Left lung (tissue), 10 donors: ENCODE results near the gene PTPRN2. TPM values are rescaled to one million over a fixed set of nuclear protein-coding genes. Genes with fewer than 3 reads are reported as not detected.

Experiments used
- ATAC-seq: fragments of 200-7000 bp; cut with Tn5 transposase; one replicate; pipeline ENCODE4 v1.9.1; 2020; ENCODE audit warnings: moderate library complexity
- DNase-seq, 4 donors: peaks; one replicate each; pipeline ENCODE4 v3.0.0-alpha.2; 2013 to 2020
- H3K27ac ChIP-seq, 2 donors: fragments of 200-600 bp; sonication (generic) in 1 of 2; one replicate each; pipeline versions ENCODE4 v1.5.0 to v1.8.0; 2020 to 2021
- H3K27me3 ChIP-seq, 2 donors: fragments of 200-600 bp; sonication (generic) in 1 of 2; one replicate each; pipeline versions ENCODE4 v1.5.0 to v1.8.0; 2020 to 2021
- H3K36me3 ChIP-seq, 2 donors: fragments of 200-600 bp; sonication (generic) in 1 of 2; one replicate each; pipeline versions ENCODE4 v1.5.0 to v1.8.0; 2020 to 2021
- H3K4me1 ChIP-seq, 2 donors: fragments of 200-600 bp; one replicate each; pipeline ENCODE4 v1.8.0; 2021
- H3K4me3 ChIP-seq, 2 donors: fragments of 200-600 bp; sonication (generic) in 1 of 2; one replicate each; pipeline versions ENCODE4 v1.5.0 to v1.8.0; 2020 to 2021; ENCODE audit warnings: mild to moderate bottlenecking in 1 of 2
- H3K9me3 ChIP-seq, 2 donors: fragments of 200-600 bp; sonication (generic) in 1 of 2; one replicate each; pipeline versions ENCODE4 v1.5.0 to v1.8.0; 2020 to 2021
- intact Hi-C, 2 donors: fragments of 100-400 bp; cut with DNase I; formaldehyde crosslinking; loops; one replicate each; pipeline versions ENCODE4 v1.11.2 to v1.14.2; 2022
- polyA plus RNA-seq, 6 donors: library from polyadenylated mRNA; unstranded; fragments of 120-200 nt; gene quantifications; one replicate each; pipeline ENCODE4 v1.2.1, GENCODE V29; 2013; ENCODE audit not compliant: insufficient read length in 6 of 6
- total RNA-seq, 2 donors: library from RNA; stranded (reverse); fragmentation: NEBNext Ultra II Directional; extraction: Animal tissue kit (Norgen Biotek cat#: 25700); gene quantifications; one replicate each; pipeline ENCODE4 v1.2.1, GENCODE V29; 2021
- TF ChIP-seq, protein P1 (sequence below), 2 donors: fragments of 200-600 bp; sonication (generic) in 1 of 2; IDR thresholded peaks; one replicate each; pipeline versions ENCODE4 v1.5.0 to v1.8.0; 2021; ENCODE audit warnings: antibody characterized with exemption in 2 of 2
- donor health status: DM: no; HTN: yes; CAD: no.
- donor health status: DM: no; HTN: no; CAD: no.

The PTPRN2 gene
- total and polyA plus RNA-seq, 8 donors = 4.0 to 7.8 (median 6.8) TPM

GRCh38 chr7:158453663-158454062 lies 134.0 kb downstream of the PTPRN2 start:
- peaks cover 0 to 12% of the 10 kb centered on the region in 2 donors for H3K27me3 ChIP-seq
- ATAC-seq (no peak), DNase-seq (no peak)
- intact Hi-C loops = no loop called here
- no peaks in the 10 kb centered on the region for H3K36me3 ChIP-seq
- no peak overlapping the region for H3K4me3 ChIP-seq
- TF ChIP-seq, protein P1, sequence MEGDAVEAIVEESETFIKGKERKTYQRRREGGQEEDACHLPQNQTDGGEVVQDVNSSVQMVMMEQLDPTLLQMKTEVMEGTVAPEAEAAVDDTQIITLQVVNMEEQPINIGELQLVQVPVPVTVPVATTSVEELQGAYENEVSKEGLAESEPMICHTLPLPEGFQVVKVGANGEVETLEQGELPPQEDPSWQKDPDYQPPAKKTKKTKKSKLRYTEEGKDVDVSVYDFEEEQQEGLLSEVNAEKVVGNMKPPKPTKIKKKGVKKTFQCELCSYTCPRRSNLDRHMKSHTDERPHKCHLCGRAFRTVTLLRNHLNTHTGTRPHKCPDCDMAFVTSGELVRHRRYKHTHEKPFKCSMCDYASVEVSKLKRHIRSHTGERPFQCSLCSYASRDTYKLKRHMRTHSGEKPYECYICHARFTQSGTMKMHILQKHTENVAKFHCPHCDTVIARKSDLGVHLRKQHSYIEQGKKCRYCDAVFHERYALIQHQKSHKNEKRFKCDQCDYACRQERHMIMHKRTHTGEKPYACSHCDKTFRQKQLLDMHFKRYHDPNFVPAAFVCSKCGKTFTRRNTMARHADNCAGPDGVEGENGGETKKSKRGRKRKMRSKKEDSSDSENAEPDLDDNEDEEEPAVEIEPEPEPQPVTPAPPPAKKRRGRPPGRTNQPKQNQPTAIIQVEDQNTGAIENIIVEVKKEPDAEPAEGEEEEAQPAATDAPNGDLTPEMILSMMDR (IDR thresholded peaks at IDR 0.05) = no peak
- H3K4me1 ChIP-seq = no peaks in the 10 kb centered on the region
- H3K27ac ChIP-seq = no peak overlapping the region
- no peaks in the 10 kb centered on the region for H3K9me3 ChIP-seq

DNA sequence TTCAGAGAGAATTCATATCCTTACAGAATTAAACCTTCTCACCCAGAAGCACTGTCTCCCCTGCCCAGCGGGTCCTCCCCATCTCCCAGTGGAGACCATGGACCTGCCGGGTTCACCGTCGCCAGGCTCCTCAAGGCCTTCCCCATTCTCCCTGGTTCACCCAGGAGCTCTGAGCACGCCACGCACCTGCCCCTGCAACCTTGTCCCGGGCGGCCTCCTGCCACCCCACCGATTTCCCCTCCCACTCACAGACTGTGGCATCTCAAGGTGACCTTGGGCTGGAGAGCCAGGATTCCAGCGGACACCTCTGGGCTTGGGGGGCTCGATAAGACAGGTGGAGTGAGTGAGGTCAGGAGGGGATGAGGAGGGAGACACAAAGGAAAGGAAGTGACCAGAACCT lies 135.3 kb downstream of the PTPRN2 start:
- ATAC-seq (no peak), DNase-seq (no peak)
- TF ChIP-seq, protein P1 (IDR thresholded peaks at IDR 0.05) = no peak
- Histone ChIP-seq H3K27me3 (peaks cover 0 to 12% of the 10 kb centered on the region in 2 donors), H3K4me3 (no peak overlapping the region), H3K36me3 (no peaks in the 10 kb centered on the region), H3K9me3 (no peaks in the 10 kb centered on the region), H3K4me1 (no peaks in the 10 kb centered on the region), H3K27ac (no peak overlapping the region)
- intact Hi-C loops = no loop called here

GRCh38 chr7:158450476-158451124 lies 137.0 kb downstream of the PTPRN2 start:
- Histone ChIP-seq H3K27ac (no peak overlapping the region), H3K4me1 (no peaks in the 10 kb centered on the region), H3K9me3 (no peaks in the 10 kb centered on the region), H3K36me3 (no peaks in the 10 kb centered on the region), H3K27me3 (peaks cover 0 to 12% of the 10 kb centered on the region in 2 donors), H3K4me3 (no peak overlapping the region)
- intact Hi-C loops = no loop called here
- no peak for ATAC-seq
- no peak for DNase-seq
- TF ChIP-seq, protein P1 (IDR thresholded peaks at IDR 0.05) = no peak

- Histone ChIP-seq H3K4me3 (no peak overlapping the region), H3K27ac (no peak overlapping the region), H3K36me3 (no peaks in the 10 kb centered on the region), H3K9me3 (no peaks in the 10 kb centered on the region), H3K4me1 (no peaks in the 10 kb centered on the region), H3K27me3 (peaks cover 0 to 12% of the 10 kb centered on the region in 2 donors)
- TF ChIP-seq, protein P1 (IDR thresholded peaks at IDR 0.05) = no peak
- ATAC-seq (no peak), DNase-seq (no peak)
- intact Hi-C loops = no loop called here
These were observed 137.7 kb downstream of the PTPRN2 start for GRCh38 chr7:158449942-158450341.

GRCh38 chr7:158449266-158449665 lies 138.4 kb downstream of the PTPRN2 start:
- no peak for DNase-seq
- no peaks in the 10 kb centered on the region for H3K9me3 ChIP-seq
- no peaks in the 10 kb centered on the region for H3K36me3 ChIP-seq
- H3K27ac ChIP-seq = no peak overlapping the region
- intact Hi-C loops = no loop called here
- H3K27me3 ChIP-seq = peaks cover 0 to 13% of the 10 kb centered on the region in 2 donors
- H3K4me1 ChIP-seq = no peaks in the 10 kb centered on the region
- TF ChIP-seq, protein P1 (IDR thresholded peaks at IDR 0.05) = no peak
- H3K4me3 ChIP-seq = no peak overlapping the region
- ATAC-seq = no peak
